Keratinocyte (primary cell): ENCODE data around the gene CAPNS2. TPM values are rescaled to one million over a fixed set of nuclear protein-coding genes. Genes with fewer than 3 reads are reported as not detected.

Experiments used
- DNase-seq: peaks from one replicate; pipeline ENCODE4 v3.0.0-alpha.2; 2011; ENCODE audit warnings: low read depth, missing footprints, low spot score
- FAIRE-seq: peaks from 2 replicates; lab custom pipeline; 2011; peaks lifted over from hg19 to GRCh38; lab: Jason Lieb, UNC
- H2AFZ ChIP-seq: 2 replicates; pipeline ENCODE4 v1.6.0; 2012; ENCODE audit warnings: low read length, control low read depth, inconsistent platforms; ENCODE audit not compliant: control insufficient read depth
- H3K27ac ChIP-seq: 2 replicates; pipeline ENCODE4 v1.5.1; 2011; ENCODE audit warnings: low read length; ENCODE audit not compliant: control insufficient read depth, insufficient read depth
- H3K27me3 ChIP-seq: 3 replicates; pipeline ENCODE4 v1.6.0; 2011; ENCODE audit warnings: low read length; ENCODE audit not compliant: control insufficient read depth, insufficient read depth; ENCODE audit errors: extremely low read depth
- H3K36me3 ChIP-seq, 2 experiments: 2 replicates in 1 of 2; 3 replicates in 1 of 2; pipeline ENCODE4 v1.5.1; 2011; ENCODE audit warnings: low read length in 2 of 2, mild to moderate bottlenecking in 1 of 2; ENCODE audit not compliant: control insufficient read depth in 2 of 2, insufficient read depth in 2 of 2; ENCODE audit errors: extremely low read depth in 1 of 2
- H3K4me1 ChIP-seq: 3 replicates; pipeline ENCODE4 v1.5.1; 2011; ENCODE audit warnings: low read length; ENCODE audit not compliant: control insufficient read depth, insufficient read depth; ENCODE audit errors: extremely low read depth
- H3K4me2 ChIP-seq: 3 replicates; pipeline ENCODE4 v1.6.0; 2011; ENCODE audit warnings: low read depth, low read length; ENCODE audit not compliant: control insufficient read depth, insufficient read depth; ENCODE audit errors: extremely low read depth
- H3K4me3 ChIP-seq, 3 experiments: fragments of 200-600 bp in 1 of 3; sonication (generic) in 1 of 3; 2 replicates in 2 of 3; 3 replicates in 1 of 3; pipeline ENCODE4 v1.5.1; 2011 to 2016; ENCODE audit warnings: low read length in 3 of 3, mild to moderate bottlenecking in 3 of 3, control low read depth in 2 of 3, inconsistent platforms in 1 of 3, low read depth in 1 of 3, mixed read lengths in 1 of 3, mixed run types in 1 of 3, moderate library complexity in 1 of 3; ENCODE audit not compliant: control insufficient read depth in 2 of 3, insufficient read depth in 2 of 3; ENCODE audit errors: extremely low read depth in 1 of 3
- H3K79me2 ChIP-seq: 2 replicates; pipeline ENCODE4 v1.6.0; 2012; ENCODE audit warnings: low read length; ENCODE audit not compliant: control insufficient read depth, insufficient read depth
- H3K9ac ChIP-seq: 3 replicates; pipeline ENCODE4 v1.6.0; 2011; ENCODE audit warnings: low read length; ENCODE audit not compliant: control insufficient read depth, insufficient read depth; ENCODE audit errors: extremely low read depth
- H3K9me1 ChIP-seq: 3 replicates; pipeline ENCODE4 v1.6.0; 2011; ENCODE audit warnings: low read length; ENCODE audit not compliant: control insufficient read depth, insufficient read depth; ENCODE audit errors: extremely low read depth
- H3K9me3 ChIP-seq: 2 replicates; pipeline ENCODE4 v1.5.1; 2012; ENCODE audit warnings: low read depth, low read length; ENCODE audit not compliant: control insufficient read depth
- H4K20me1 ChIP-seq: 3 replicates; pipeline ENCODE4 v1.6.0; 2011; ENCODE audit warnings: low read length; ENCODE audit not compliant: control insufficient read depth, insufficient read depth; ENCODE audit errors: extremely low read depth
- CTCF ChIP-seq, 3 experiments: IDR thresholded peaks in 1 of 3; conservative IDR thresholded peaks in 1 of 3; optimal IDR thresholded peaks in 1 of 3; 2 replicates in 2 of 3; 3 replicates in 1 of 3; pipeline versions ENCODE3 to v1.5.1; 2011; ENCODE audit warnings: low read length in 3 of 3, mild to moderate bottlenecking in 3 of 3, moderate library complexity in 2 of 3, control low read depth in 1 of 3, inconsistent platforms in 1 of 3; ENCODE audit not compliant: insufficient read depth in 2 of 3; ENCODE audit errors: extremely low read depth in 1 of 3
- EZH2 ChIP-seq: IDR thresholded peaks from one replicate; pipeline ENCODE4 v1.6.1; 2012; ENCODE audit warnings: inconsistent platforms, mild to moderate bottlenecking, low read length, moderate library complexity
- dilution Hi-C: fragments of 300-500 bp; cut with MboI; formaldehyde crosslinking; loops from one replicate; pipeline ENCODE4 v1.7.0; 2020; ENCODE audit warnings: low sequenced_read_pairs; ENCODE audit not compliant: extremely low pct_ligation_motif_present
- polyA plus RNA-seq, 5 experiments: library from polyadenylated mRNA; depleted of rRNA in 3 of 5; stranded (reverse) in 3 of 5; stranded (forward) in 1 of 5; unstranded in 1 of 5; fragments of >200 nt; gene quantifications; 1 replicate in 1 of 5; 2 replicates in 3 of 5; 3 replicates in 1 of 5; pipeline versions ENCODE4 v1.2.1 to v1.2.3, GENCODE V29; 2011 to 2012; ENCODE audit warnings: missing spikeins in 2 of 5, low read depth in 1 of 5, low replicate concordance in 1 of 5

CAPNS2 gene
- polyA plus RNA-seq, 1 donor (not counting 4 experiments of a cell fraction or from before 2014, with no cell fraction given) = 70.5 TPM

DNA sequence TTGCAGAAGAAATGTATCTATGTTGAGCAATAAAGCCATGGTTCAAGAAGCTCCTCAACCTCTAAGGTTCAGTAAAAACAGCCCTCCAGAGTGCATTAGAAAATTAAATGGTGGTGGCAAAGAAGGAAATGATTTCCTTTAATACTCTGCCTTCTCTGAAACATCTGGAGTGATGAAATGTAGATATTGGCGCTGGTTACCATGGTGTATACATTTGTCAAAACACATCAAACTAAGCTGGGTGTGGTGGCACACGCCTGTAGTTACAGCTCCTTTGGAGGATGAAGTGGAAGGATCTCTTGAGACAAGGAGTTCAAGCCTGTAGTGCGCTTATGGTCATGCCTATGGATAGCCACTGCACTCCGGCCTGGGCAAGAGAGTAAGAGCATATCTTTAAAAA lies 6.0 kb downstream of the CAPNS2 start:
- Histone ChIP-seq H3K9me1 (no peaks in the 10 kb centered on the region), H3K9me3 (no peaks in the 10 kb centered on the region), H2AFZ (no peak overlapping the region), H4K20me1 (no peaks in the 10 kb centered on the region), H3K27ac (no peak overlapping the region), H3K4me1 (peaks cover 19% of the 10 kb centered on the region), H3K36me3 (peaks cover 3 to 17% of the 10 kb centered on the region in 2 experiments), H3K79me2 (peaks cover 6% of the 10 kb centered on the region), H3K27me3 (no peaks in the 10 kb centered on the region), H3K4me2 (no peak overlapping the region), H3K4me3 (no peak overlapping the region), H3K9ac (no peak overlapping the region)
- peak; percentile 5 for FAIRE-seq
- TF ChIP-seq CTCF (optimal IDR thresholded peaks at IDR 0.05 in 1 of 3, IDR thresholded peaks at IDR 0.05 in 1 of 3, conservative IDR thresholded peaks at IDR 0.05 in 1 of 3; ENCODE audit: extremely low read depth in 1 of 3, insufficient read depth in 2 of 3, low read length in 3 of 3) = no peak
- TF ChIP-seq EZH2 = no peak
- dilution Hi-C loops = no loop called here
- DNase-seq = no peak

- Histone ChIP-seq H2AFZ (no peak overlapping the region), H4K20me1 (no peaks in the 10 kb centered on the region), H3K27ac (no peak overlapping the region), H3K9ac (no peak overlapping the region), H3K36me3 (peaks cover 10 to 25% of the 10 kb centered on the region in 2 experiments), H3K27me3 (no peaks in the 10 kb centered on the region), H3K4me2 (no peak overlapping the region), H3K79me2 (no peaks in the 10 kb centered on the region), H3K4me1 (peaks cover 5% of the 10 kb centered on the region), H3K9me1 (no peaks in the 10 kb centered on the region), H3K4me3 (no peak overlapping the region), H3K9me3 (no peaks in the 10 kb centered on the region)
- no peak for DNase-seq
- dilution Hi-C loops = no loop called here
- TF ChIP-seq CTCF (optimal IDR thresholded peaks at IDR 0.05 in 1 of 3, IDR thresholded peaks at IDR 0.05 in 1 of 3, conservative IDR thresholded peaks at IDR 0.05 in 1 of 3; ENCODE audit: extremely low read depth in 1 of 3, insufficient read depth in 2 of 3, low read length in 3 of 3) = no peak
- TF ChIP-seq EZH2 = no peak
- no peak for FAIRE-seq
Measured at GRCh38 chr16:55574811-55575210, 8.3 kb downstream of the CAPNS2 start.
